Progenitor cell of endocrine pancreas (in vitro differentiated cells): Measurements from ENCODE around the gene PHACTR1. TPM values are rescaled to one million over a fixed set of nuclear protein-coding genes. Genes with fewer than 3 reads are reported as not detected.
A peak's percentile ranks its signal among the peaks of the same experiment; 100 is the strongest.

ENCODE experiments used
- DNase-seq: peaks from one replicate; pipeline ENCODE4 v3.0.0; 2021; ENCODE audit warnings: low spot score; ENCODE audit not compliant: unreplicated experiment
- H3K27ac Mint-ChIP-seq: 2 replicates; pipeline ENCODE4 v1.8.0; 2021; ENCODE audit warnings: mild to moderate bottlenecking, moderate library complexity, mixed read lengths
- H3K27me3 Mint-ChIP-seq: 2 replicates; pipeline ENCODE4 v1.8.0; 2021; ENCODE audit warnings: mixed read lengths
- H3K36me3 Mint-ChIP-seq: 2 replicates; pipeline ENCODE4 v1.8.0; 2022; ENCODE audit warnings: mixed read lengths; ENCODE audit not compliant: insufficient read depth
- H3K4me1 Mint-ChIP-seq: 2 replicates; pipeline ENCODE4 v1.8.0; 2021; ENCODE audit warnings: low read depth, mixed read lengths
- H3K4me3 Mint-ChIP-seq: 2 replicates; pipeline ENCODE4 v1.8.0; 2021; ENCODE audit warnings: low read depth, mild to moderate bottlenecking, moderate library complexity, mixed read lengths
- H3K9me3 Mint-ChIP-seq: 2 replicates; pipeline ENCODE4 v1.8.0; 2021; ENCODE audit warnings: low read depth, mixed read lengths
- total RNA-seq: library from RNA; stranded (reverse); gene quantifications from 2 replicates; pipeline ENCODE4 v1.2.1, GENCODE V29; 2021
- TF ChIP-seq, protein P1 (sequence below): fragments of 200-600 bp; sonication (generic); IDR thresholded peaks from one replicate; pipeline ENCODE4 v1.5.0; 2021; ENCODE audit warnings: antibody characterized with exemption, mild to moderate bottlenecking; ENCODE audit not compliant: unreplicated experiment

Gene PHACTR1
- total RNA-seq, 1 donor from 2014 or later: 8.6 TPM

DNA sequence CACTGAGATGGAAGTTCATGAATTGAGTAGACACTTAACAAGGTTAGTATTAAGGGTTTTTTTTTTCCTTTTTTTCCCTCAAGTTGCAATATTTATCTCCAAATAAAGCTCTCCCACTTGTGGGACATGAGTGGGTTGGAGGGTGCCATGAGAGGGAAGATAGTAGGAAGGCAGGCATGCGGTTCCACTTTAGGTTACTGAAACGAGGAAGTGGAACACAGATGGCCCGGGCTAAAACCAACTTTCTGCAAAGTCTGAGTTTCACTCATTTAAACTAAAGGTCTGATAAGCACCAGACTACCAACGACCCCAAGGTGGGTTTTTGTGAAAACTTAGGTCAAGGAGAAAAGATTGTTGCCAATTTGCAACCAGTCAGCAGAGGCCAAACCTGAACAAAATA is 569.6 kb downstream of the PHACTR1 start:
- DNase-seq: no peak
- no peak overlapping the region for H3K4me3 Mint-ChIP-seq
- no peak overlapping the region for H3K27ac Mint-ChIP-seq
- H3K4me1 Mint-ChIP-seq: peaks cover 8% of the 10 kb centered on the region
- TF ChIP-seq, protein P1, sequence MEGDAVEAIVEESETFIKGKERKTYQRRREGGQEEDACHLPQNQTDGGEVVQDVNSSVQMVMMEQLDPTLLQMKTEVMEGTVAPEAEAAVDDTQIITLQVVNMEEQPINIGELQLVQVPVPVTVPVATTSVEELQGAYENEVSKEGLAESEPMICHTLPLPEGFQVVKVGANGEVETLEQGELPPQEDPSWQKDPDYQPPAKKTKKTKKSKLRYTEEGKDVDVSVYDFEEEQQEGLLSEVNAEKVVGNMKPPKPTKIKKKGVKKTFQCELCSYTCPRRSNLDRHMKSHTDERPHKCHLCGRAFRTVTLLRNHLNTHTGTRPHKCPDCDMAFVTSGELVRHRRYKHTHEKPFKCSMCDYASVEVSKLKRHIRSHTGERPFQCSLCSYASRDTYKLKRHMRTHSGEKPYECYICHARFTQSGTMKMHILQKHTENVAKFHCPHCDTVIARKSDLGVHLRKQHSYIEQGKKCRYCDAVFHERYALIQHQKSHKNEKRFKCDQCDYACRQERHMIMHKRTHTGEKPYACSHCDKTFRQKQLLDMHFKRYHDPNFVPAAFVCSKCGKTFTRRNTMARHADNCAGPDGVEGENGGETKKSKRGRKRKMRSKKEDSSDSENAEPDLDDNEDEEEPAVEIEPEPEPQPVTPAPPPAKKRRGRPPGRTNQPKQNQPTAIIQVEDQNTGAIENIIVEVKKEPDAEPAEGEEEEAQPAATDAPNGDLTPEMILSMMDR: no peak
- H3K27me3 Mint-ChIP-seq: no peaks in the 10 kb centered on the region
- peaks cover 43% of the 10 kb centered on the region for H3K36me3 Mint-ChIP-seq
- peaks cover 13% of the 10 kb centered on the region for H3K9me3 Mint-ChIP-seq

- H3K4me3 Mint-ChIP-seq: no peak overlapping the region
- H3K36me3 Mint-ChIP-seq: peaks cover 43% of the 10 kb centered on the region
- peaks cover 8% of the 10 kb centered on the region for H3K4me1 Mint-ChIP-seq
- DNase-seq: no peak
- TF ChIP-seq, protein P1: no peak
- H3K9me3 Mint-ChIP-seq: peaks cover 13% of the 10 kb centered on the region
- no peak overlapping the region for H3K27ac Mint-ChIP-seq
- H3K27me3 Mint-ChIP-seq: no peaks in the 10 kb centered on the region
These were observed 570.5 kb downstream of the PHACTR1 start for GRCh38 chr6:13287104-13287503.

DNA sequence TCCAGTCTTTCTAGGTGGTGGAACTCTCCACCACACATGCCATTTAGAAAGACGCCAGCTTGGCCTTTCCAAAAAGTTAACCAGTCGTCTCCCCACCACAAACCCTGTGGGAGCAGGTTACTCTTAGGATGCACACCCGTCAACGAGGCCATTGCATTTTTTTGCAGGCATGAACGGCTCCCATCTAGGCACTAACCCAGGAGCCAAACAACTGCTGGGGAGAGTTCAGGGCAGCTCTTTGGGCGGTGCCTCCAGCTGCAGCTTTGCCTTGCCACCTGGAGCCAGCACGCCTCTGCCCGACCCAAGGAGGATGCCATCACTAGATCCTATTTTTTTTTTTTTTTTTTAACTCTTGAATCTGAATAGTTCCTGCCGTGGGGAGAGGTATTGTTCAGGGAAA is 571.9 kb downstream of the PHACTR1 start:
- peaks cover 47% of the 10 kb centered on the region for H3K36me3 Mint-ChIP-seq
- peaks cover 8% of the 10 kb centered on the region for H3K4me1 Mint-ChIP-seq
- no peaks in the 10 kb centered on the region for H3K27me3 Mint-ChIP-seq
- peaks cover 13% of the 10 kb centered on the region for H3K9me3 Mint-ChIP-seq
- DNase-seq: no peak
- no peak overlapping the region for H3K4me3 Mint-ChIP-seq
- TF ChIP-seq, protein P1: no peak
- H3K27ac Mint-ChIP-seq: no peak overlapping the region

DNA sequence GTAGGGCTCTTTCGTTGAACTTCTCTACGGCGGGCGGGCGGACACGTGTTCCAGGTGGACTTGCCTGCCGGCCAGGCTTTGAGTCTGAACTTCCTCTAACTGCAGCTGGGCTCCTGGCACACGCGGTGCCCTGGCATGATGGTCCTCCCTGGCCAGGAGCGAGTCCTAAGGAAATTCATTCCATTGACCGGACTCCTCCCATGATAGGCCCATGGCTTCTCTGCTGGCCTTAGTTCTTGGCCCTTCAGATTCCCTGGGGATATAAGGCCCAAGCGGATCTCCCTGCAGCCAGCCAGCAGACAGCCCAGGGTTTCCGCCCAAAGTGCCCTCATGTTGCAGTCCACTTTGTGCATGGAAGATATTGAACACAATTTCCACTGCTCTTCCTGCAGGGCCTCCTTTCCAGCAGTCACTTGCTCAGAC is 572.4 kb downstream of the PHACTR1 start:
- Mint-ChIP-seq H3K9me3 (peaks cover 13% of the 10 kb centered on the region), H3K36me3 (peaks cover 49% of the 10 kb centered on the region), H3K27ac (no peak overlapping the region), H3K4me3 (no peak overlapping the region), H3K27me3 (no peaks in the 10 kb centered on the region), H3K4me1 (peaks cover 8% of the 10 kb centered on the region)
- DNase-seq: no peak
- TF ChIP-seq, protein P1: no peak

GRCh38 chr6:13289789-13290318 is 573.3 kb downstream of the PHACTR1 start:
- TF ChIP-seq, protein P1: no peak
- Mint-ChIP-seq H3K4me1 (peaks cover 8% of the 10 kb centered on the region), H3K27ac (peak overlapping the region; percentile 89), H3K4me3 (peak overlapping the region; percentile 53), H3K27me3 (no peaks in the 10 kb centered on the region), H3K36me3 (peaks cover 55% of the 10 kb centered on the region), H3K9me3 (peaks cover 13% of the 10 kb centered on the region)
- DNase-seq: no peak
